Stimulated activated CD8-positive, alpha-beta memory T cell treated with anti-CD3 and anti-CD28 coated beads, Interleukin-4, amount 100 ng/mL, for 24 hours (primary cell): ENCODE data around the gene IPPK.
"Not testable (repeated sequence)": the region's sequence is repeated elsewhere in the genome, so short reads cannot be mapped to it uniquely, and the experiment has no call there.

Experiments used
- DNase-seq: peaks from one replicate; pipeline ENCODE4 v3.0.0-alpha.2; 2020; ENCODE audit warnings: low read depth

The IPPK gene

GRCh38 chr9:92592946-92593861 is 76.7 kb downstream of the IPPK start:
- DNase-seq: no peak

GRCh38 chr9:92592537-92592936 is 77.4 kb downstream of the IPPK start:
- no peak for DNase-seq

GRCh38 chr9:92590377-92590776 is 79.6 kb downstream of the IPPK start:
- no peak for DNase-seq

GRCh38 chr9:92589923-92590322 is 80.0 kb downstream of the IPPK start:
- DNase-seq: no peak

GRCh38 chr9:92576175-92576574 is 93.8 kb downstream of the IPPK start:
- no peak for DNase-seq

GRCh38 chr9:92573612-92574011 is 96.3 kb downstream of the IPPK start:
- not testable (repeated sequence) for DNase-seq

GRCh38 chr9:92571871-92572270 is 98.1 kb downstream of the IPPK start:
- not testable (repeated sequence) for DNase-seq

GRCh38 chr9:92564982-92565381 is 104.9 kb downstream of the IPPK start:
- no peak for DNase-seq

GRCh38 chr9:92564504-92564903 is 105.4 kb downstream of the IPPK start:
- DNase-seq: no peak
